Endometrium (tissue), 2 donors: ENCODE data around the gene CATSPERB.
"Not testable (repeated sequence)": the region's sequence is repeated elsewhere in the genome, so short reads cannot be mapped to it uniquely, and the experiment has no call there.

Source experiments
- FAIRE-seq: peaks from 2 replicates; lab custom pipeline; 2012; peaks lifted over from hg19 to GRCh38; lab: Jason Lieb, UNC
- donor health status: control.
- donor health status: control.

The CATSPERB gene

GRCh38 chr14:91731986-91732385 is at the start of gene CATSPERB:
Gene CATSPERB (minus strand): TSS chr14:91732086. CDS start chr14:91729479, 2,607 bp downstream.
- no peak for FAIRE-seq

GRCh38 chr14:91780452-91780851 is 48.6 kb upstream of the CATSPERB start:
- FAIRE-seq: no peak

GRCh38 chr14:91778217-91778616 is 46.3 kb upstream of the CATSPERB start:
- no peak for FAIRE-seq

- FAIRE-seq: no peak
These were observed 42.5 kb upstream of the CATSPERB start for GRCh38 chr14:91774140-91775096.

GRCh38 chr14:91770185-91770584 is 38.3 kb upstream of the CATSPERB start:
- no peak for FAIRE-seq

GRCh38 chr14:91755570-91756295 is 23.8 kb upstream of the CATSPERB start:
- FAIRE-seq: no peak

- FAIRE-seq: no peak
These were observed 22.9 kb upstream of the CATSPERB start for GRCh38 chr14:91754819-91755218.

- FAIRE-seq: no peak
These were observed 22.3 kb upstream of the CATSPERB start for GRCh38 chr14:91754185-91754584.

GRCh38 chr14:91753501-91754128 is 21.7 kb upstream of the CATSPERB start:
- no peak for FAIRE-seq

GRCh38 chr14:91752961-91753360 is 21.1 kb upstream of the CATSPERB start:
- FAIRE-seq: no peak

GRCh38 chr14:91751719-91752118 is 19.8 kb upstream of the CATSPERB start:
- no peak for FAIRE-seq

- peak; percentile 12 for FAIRE-seq
These were observed 18.8 kb upstream of the CATSPERB start for GRCh38 chr14:91750634-91751198.

- no peak for FAIRE-seq
These were observed 18.0 kb upstream of the CATSPERB start for GRCh38 chr14:91749868-91750267.

GRCh38 chr14:91748049-91748448 is 16.2 kb upstream of the CATSPERB start:
- FAIRE-seq: no peak

GRCh38 chr14:91745344-91745743 is 13.5 kb upstream of the CATSPERB start:
- no peak for FAIRE-seq

GRCh38 chr14:91744068-91744480 is 12.2 kb upstream of the CATSPERB start:
- no peak for FAIRE-seq

GRCh38 chr14:91743305-91743653 is 11.4 kb upstream of the CATSPERB start:
- no peak for FAIRE-seq

GRCh38 chr14:91742621-91743304 is 10.9 kb upstream of the CATSPERB start:
- FAIRE-seq: no peak

- not testable (repeated sequence) for FAIRE-seq
These were observed 8.0 kb upstream of the CATSPERB start for GRCh38 chr14:91739867-91740266.

- no peak for FAIRE-seq
These were observed 5.7 kb upstream of the CATSPERB start for GRCh38 chr14:91737619-91738018.

- no peak for FAIRE-seq
These were observed 1.1 kb upstream of the CATSPERB start for GRCh38 chr14:91732859-91733477.
